PC-9 (cell line): Measurements from ENCODE around the gene CTU1. TPM values are rescaled to one million over a fixed set of nuclear protein-coding genes. Genes with fewer than 3 reads are reported as not detected.

Experiments
- BruUV-seq: library from RNA; stranded (reverse); fragments of 400-500 nt; replicated peaks from 2 replicates; lab custom pipeline; 2021; lab: Mats Ljungman, UMichigan
- CTCF ChIA-PET: fragments of 300-600 bp; sonication (Branson Sonifier 250); formaldehyde crosslinking; loops from one replicate; lab custom pipeline; 2022; ENCODE audit warnings: antibody characterized with exemption; lab: Charles Lee
- POLR2A ChIA-PET: fragments of 300-600 bp; sonication (Branson Sonifier 250); formaldehyde crosslinking; loops from one replicate; lab custom pipeline; 2022; ENCODE audit warnings: antibody characterized with exemption; ENCODE audit not compliant: unreplicated experiment; lab: Charles Lee
- DNase-seq, 2 experiments: peaks; one replicate each; pipeline versions ENCODE4 v3.0.0 to v3.0.0-alpha.2; 2015 to 2022; ENCODE audit warnings: mixed read lengths in 1 of 2
- H2AFZ ChIP-seq: fragments of 200-600 bp; sonication (generic); 2 replicates; pipeline ENCODE4 v1.8.1; 2017; ENCODE audit warnings: antibody characterized with exemption
- H3F3A ChIP-seq: fragments of 200-600 bp; sonication (generic); 2 replicates; pipeline ENCODE4 v1.8.1; 2017; ENCODE audit warnings: antibody characterized with exemption, mild to moderate bottlenecking, low read depth; ENCODE audit not compliant: insufficient read depth
- H3K27ac ChIP-seq: fragments of 200-600 bp; sonication (generic); 2 replicates; pipeline ENCODE4 v1.6.1; 2016; ENCODE audit warnings: mixed run types
- H3K27me3 ChIP-seq: fragments of 200-600 bp; sonication (generic); 2 replicates; pipeline ENCODE4 v1.6.1; 2016; ENCODE audit warnings: low read depth, mixed run types; ENCODE audit not compliant: insufficient read depth
- H3K36me3 ChIP-seq: fragments of 200-600 bp; sonication (generic); 2 replicates; pipeline ENCODE4 v1.6.1; 2016; ENCODE audit warnings: low read depth, mixed run types
- H3K4me1 ChIP-seq: fragments of 200-600 bp; sonication (generic); replicated peaks from 2 replicates; pipeline ENCODE4 v1.6.1; 2016; ENCODE audit warnings: mixed run types; ENCODE audit not compliant: insufficient read depth
- H3K4me2 ChIP-seq: fragments of 200-600 bp; sonication (generic); 2 replicates; pipeline ENCODE4 v1.6.1; 2017; ENCODE audit warnings: mixed run types
- H3K4me3 ChIP-seq: fragments of 200-600 bp; sonication (generic); 2 replicates; pipeline ENCODE4 v1.6.1; 2016; ENCODE audit warnings: mixed run types
- H3K79me2 ChIP-seq: fragments of 200-600 bp; sonication (generic); 2 replicates; pipeline ENCODE4 v1.6.1; 2017; ENCODE audit warnings: low read depth, mixed run types
- H3K9me2 ChIP-seq: fragments of 200-600 bp; sonication (generic); 2 replicates; pipeline ENCODE4 v1.8.1; 2017; ENCODE audit warnings: mild to moderate bottlenecking; ENCODE audit not compliant: insufficient read depth
- H3K9me3 ChIP-seq: fragments of 200-600 bp; sonication (generic); 2 replicates; pipeline ENCODE4 v1.8.1; 2016; ENCODE audit warnings: low read depth; ENCODE audit not compliant: insufficient read depth
- H4K20me1 ChIP-seq: fragments of 200-600 bp; sonication (generic); 2 replicates; pipeline ENCODE4 v1.8.1; 2017; ENCODE audit not compliant: insufficient read depth
- EZH2 ChIP-seq: fragments of 200-600 bp; sonication (generic); IDR thresholded peaks from 2 replicates; pipeline ENCODE4 v1.8.0; 2017; ENCODE audit warnings: antibody characterized with exemption, low read depth
- intact Hi-C: fragments of 100-400 bp; cut with micrococcal nuclease; formaldehyde crosslinking; loops from one replicate; pipeline ENCODE4 v1.10.0; 2022; ENCODE audit not compliant: unreplicated experiment
- total RNA-seq: library from RNA; stranded (reverse); gene quantifications from 2 replicates; pipeline ENCODE4 v1.2.3, GENCODE V29; 2021
- TF ChIP-seq, protein P1 (sequence below): fragments of 200-600 bp; sonication (generic); conservative IDR thresholded peaks from 2 replicates; pipeline ENCODE4 v1.6.1; 2017; ENCODE audit warnings: mixed run types, antibody characterized with exemption, mild to moderate bottlenecking, moderate library complexity

Gene CTU1
- total RNA-seq, 1 experiment from 2014 or later: 7.2 TPM

DNA sequence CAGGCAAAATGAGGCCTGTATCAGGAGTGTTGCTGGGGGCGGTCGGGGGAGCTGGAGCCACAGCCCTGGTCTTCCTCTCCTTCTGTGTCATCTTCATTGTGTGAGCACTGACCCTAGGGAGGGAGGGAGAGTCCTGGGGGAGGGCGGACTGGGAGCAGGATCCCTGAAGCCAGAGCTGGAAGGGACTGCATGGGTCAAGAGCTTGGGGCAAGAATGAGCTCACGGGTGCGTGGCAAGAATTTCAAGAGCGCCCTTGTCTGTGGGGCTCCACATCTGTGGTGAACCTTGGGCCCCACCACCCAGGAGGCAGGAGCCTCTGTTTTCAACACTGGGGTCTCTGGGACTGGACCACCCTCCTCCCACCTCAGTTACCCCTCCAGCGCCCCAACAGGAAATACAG lies 38.5 kb upstream of the CTU1 start:
- no peak for TF ChIP-seq EZH2
- TF ChIP-seq, protein P1, sequence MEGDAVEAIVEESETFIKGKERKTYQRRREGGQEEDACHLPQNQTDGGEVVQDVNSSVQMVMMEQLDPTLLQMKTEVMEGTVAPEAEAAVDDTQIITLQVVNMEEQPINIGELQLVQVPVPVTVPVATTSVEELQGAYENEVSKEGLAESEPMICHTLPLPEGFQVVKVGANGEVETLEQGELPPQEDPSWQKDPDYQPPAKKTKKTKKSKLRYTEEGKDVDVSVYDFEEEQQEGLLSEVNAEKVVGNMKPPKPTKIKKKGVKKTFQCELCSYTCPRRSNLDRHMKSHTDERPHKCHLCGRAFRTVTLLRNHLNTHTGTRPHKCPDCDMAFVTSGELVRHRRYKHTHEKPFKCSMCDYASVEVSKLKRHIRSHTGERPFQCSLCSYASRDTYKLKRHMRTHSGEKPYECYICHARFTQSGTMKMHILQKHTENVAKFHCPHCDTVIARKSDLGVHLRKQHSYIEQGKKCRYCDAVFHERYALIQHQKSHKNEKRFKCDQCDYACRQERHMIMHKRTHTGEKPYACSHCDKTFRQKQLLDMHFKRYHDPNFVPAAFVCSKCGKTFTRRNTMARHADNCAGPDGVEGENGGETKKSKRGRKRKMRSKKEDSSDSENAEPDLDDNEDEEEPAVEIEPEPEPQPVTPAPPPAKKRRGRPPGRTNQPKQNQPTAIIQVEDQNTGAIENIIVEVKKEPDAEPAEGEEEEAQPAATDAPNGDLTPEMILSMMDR: no peak
- CTCF ChIA-PET: no interaction called here
- Histone ChIP-seq H3F3A (no peaks in the 10 kb centered on the region), H3K4me3 (no peak overlapping the region), H3K9me3 (0 out of 2 replicates have a peak, but pooled peaks cover 5% of the 10 kb centered on the region), H3K36me3 (no peaks in the 10 kb centered on the region), H3K4me1 (no peaks in the 10 kb centered on the region), H3K4me2 (no peak overlapping the region), H2AFZ (no peak overlapping the region), H4K20me1 (no peaks in the 10 kb centered on the region), H3K9me2 (no peaks in the 10 kb centered on the region), H3K27ac (no peak overlapping the region), H3K79me2 (no peaks in the 10 kb centered on the region), H3K27me3 (peaks cover 100% of the 10 kb centered on the region)
- DNase-seq: no peak
- BruUV-seq: no TSS peak
- POLR2A ChIA-PET: no interaction called here
- intact Hi-C loops: no loop called here

DNA sequence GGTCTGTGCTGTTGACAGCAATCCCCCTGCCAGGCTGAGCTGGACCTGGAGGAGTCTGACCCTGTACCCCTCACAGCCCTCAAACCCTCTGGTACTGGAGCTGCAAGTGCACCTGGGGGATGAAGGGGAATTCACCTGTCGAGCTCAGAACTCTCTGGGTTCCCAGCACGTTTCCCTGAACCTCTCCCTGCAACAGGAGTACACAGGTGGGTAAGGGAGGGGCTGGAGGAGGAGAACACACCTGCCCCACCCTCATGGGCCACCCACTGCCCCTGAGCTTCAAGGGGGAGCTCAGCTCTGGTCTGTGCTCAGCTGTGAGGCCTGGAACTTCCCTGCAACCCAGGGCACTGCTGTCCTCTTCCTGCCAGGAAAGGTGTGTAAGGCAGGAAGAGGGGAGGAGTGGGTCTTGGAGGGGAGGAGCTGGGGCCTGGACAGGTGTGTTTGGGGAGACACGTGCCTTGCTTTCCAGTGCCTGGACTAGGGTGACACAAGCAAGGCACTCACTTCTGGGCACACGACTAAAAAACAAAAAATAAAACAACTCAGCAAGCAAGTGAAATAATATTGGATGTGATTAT lies 37.8 kb upstream of the CTU1 start:
- POLR2A ChIA-PET: no interaction called here
- Histone ChIP-seq H3K27me3 (peaks cover 100% of the 10 kb centered on the region), H4K20me1 (no peaks in the 10 kb centered on the region), H3K36me3 (no peaks in the 10 kb centered on the region), H3K79me2 (no peaks in the 10 kb centered on the region), H2AFZ (no peak overlapping the region), H3K4me3 (no peak overlapping the region), H3K9me3 (0 out of 2 replicates have a peak, but pooled peaks cover 5% of the 10 kb centered on the region), H3K4me1 (no peaks in the 10 kb centered on the region), H3K9me2 (no peaks in the 10 kb centered on the region), H3K27ac (no peak overlapping the region), H3F3A (no peaks in the 10 kb centered on the region), H3K4me2 (no peak overlapping the region)
- TF ChIP-seq, protein P1: no peak
- TF ChIP-seq EZH2: no peak
- no TSS peak for BruUV-seq
- DNase-seq: no peak
- CTCF ChIA-PET: interaction anchor here (0.6 kb wide), 1 partner anchor 8 kb away, joined by 3 read pairs; no protein-coding TSS in a partner anchor
- intact Hi-C loops: no loop called here

DNA sequence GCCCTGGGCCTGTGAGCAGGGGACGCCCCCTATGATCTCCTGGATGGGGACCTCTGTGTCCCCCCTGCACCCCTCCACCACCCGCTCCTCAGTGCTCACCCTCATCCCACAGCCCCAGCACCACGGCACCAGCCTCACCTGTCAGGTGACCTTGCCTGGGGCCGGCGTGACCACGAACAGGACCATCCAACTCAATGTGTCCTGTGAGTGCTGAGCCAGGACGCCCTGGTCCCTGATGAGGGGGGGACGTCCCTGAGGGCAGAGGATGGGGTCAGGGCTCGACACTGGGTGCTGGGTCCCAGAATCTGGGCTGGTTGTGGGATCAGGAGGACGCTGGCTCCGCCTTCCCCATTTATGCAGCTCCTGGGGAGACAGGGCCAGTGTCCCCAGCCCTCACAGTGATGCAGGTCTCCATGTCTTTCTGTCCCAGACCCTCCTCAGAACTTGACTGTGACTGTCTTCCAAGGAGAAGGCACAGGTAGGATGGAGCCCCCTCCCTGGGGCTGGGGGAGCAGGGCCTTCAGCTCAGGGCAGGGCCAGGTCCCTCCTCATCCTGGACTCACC lies 36.4 kb upstream of the CTU1 start:
- TF ChIP-seq, protein P1: no peak
- TF ChIP-seq EZH2: no peak
- no peak for DNase-seq
- Histone ChIP-seq H3F3A (no peaks in the 10 kb centered on the region), H3K9me3 (0 out of 2 replicates have a peak, but pooled peaks cover 5% of the 10 kb centered on the region), H3K27ac (no peak overlapping the region), H3K4me1 (no peaks in the 10 kb centered on the region), H3K27me3 (peaks cover 100% of the 10 kb centered on the region), H3K79me2 (no peaks in the 10 kb centered on the region), H3K4me2 (no peak overlapping the region), H3K9me2 (no peaks in the 10 kb centered on the region), H3K36me3 (no peaks in the 10 kb centered on the region), H2AFZ (no peak overlapping the region), H4K20me1 (no peaks in the 10 kb centered on the region), H3K4me3 (no peak overlapping the region)
- intact Hi-C loops: no loop called here
- no TSS peak for BruUV-seq
- CTCF ChIA-PET: no interaction called here
- POLR2A ChIA-PET: no interaction called here
